Stimulated activated CD4-positive, alpha-beta T cell treated with anti-CD3 and anti-CD28 coated beads, Interleukin-15, amount 100 ng/mL, for 48 hours (primary cell): ENCODE results near the gene PAK4.
"Not testable (repeated sequence)": the region's sequence is repeated elsewhere in the genome, so short reads cannot be mapped to it uniquely, and the experiment has no call there.

ENCODE experiments used
- DNase-seq, 2 donors: peaks; one replicate each; pipeline ENCODE4 v3.0.0-alpha.2; 2020; ENCODE audit warnings: low read depth in 2 of 2

PAK4 gene

DNA sequence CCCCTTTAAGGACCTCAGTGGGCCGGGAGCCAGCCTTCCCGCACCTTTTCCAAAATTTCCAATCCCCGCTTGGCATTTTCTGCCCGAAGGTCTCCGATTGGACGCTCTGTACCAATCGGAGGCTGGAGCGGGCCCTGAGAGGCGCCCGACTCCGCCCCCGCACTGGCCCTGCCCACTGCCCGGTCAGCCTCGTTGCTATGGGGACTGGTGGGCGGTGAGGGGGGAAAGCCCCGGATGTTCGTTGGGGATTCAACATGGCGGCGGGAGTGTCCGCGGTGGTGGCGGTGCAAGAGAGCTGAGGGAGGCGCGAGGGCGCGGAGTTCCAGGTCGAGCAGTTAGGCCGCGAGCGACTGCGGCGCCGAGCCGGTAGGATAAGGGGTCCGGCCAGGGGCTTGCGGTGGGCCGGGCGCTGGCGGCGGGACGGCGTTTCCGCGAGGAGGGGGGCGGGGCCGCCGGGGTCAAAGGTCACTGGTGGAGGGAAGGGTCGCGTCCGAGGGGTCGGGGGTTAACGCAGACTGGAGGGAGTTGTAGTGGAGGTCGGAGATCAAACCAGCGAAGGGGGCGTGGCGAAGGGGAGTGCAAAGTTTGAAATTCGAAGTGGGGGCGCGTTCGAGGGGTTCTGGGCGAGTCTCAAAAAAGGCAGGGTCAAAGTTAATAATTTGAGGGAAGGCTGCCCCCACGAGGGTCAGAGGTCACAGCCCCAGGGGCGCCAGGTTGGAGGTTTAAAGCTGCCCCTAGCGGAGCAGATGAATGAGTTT, at the start of gene PAK4:
PAK4 (plus strand) TSS at position 233 of the 758 bp plus-strand sequence. CDS start 43,768 bp downstream, outside the sequence.
- peak; percentile 95 to 96 for DNase-seq

DNA sequence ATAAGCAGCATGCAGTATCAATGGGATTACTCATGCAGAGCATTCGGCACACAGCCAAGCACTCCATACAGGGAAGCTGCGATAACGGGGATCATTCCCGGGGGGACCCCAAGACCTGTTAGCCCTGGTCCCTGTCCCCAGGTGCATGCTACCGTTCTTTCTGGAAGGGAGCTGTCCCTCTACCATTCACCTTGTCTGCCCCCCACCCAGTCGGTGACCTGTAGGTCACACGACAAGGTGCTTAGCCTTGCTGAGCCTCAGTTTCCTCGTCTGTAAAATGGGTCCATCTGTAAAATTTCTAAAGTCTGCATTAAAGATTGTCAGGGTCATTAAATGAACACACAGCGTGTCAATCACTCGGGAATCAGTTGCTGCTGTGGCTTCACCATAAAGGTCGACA, 48.3 kb upstream of the PAK4 start:
- DNase-seq = no peak

DNA sequence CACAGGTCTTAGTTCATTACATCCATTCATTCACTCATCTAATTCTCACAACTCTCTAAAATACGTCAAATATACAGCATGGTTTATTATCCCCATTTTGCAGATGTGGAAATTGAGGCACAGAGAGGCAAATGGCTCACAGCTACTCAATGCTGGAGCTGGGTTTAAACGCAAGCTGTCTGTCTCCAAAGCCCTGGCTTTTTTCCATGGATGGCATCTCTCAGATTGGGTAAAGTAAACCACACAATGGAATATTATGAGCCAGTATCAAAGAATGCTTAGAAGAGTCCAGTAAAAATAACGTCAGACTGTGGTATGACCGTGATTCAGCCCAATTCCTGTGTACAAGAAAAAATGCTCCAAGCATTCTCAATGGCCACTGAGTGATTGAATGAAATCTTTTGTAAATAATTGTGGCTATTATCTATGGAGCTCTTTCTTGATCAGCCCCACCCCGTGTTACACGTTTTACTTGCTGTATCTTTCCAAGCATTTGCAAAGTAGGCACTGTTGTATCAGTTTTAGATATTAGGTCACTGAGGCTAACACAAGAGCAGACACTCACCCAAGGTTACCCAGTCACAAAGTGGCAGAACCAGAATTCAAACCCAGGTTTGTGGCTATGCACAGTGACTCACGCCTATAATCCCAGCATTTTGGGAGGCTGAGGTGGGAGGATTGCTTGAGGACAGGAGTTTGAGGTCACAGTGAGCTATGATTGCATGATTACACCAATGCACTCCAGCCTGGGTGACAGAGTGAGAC, 47.0 kb upstream of the PAK4 start:
- DNase-seq = no peak

DNA sequence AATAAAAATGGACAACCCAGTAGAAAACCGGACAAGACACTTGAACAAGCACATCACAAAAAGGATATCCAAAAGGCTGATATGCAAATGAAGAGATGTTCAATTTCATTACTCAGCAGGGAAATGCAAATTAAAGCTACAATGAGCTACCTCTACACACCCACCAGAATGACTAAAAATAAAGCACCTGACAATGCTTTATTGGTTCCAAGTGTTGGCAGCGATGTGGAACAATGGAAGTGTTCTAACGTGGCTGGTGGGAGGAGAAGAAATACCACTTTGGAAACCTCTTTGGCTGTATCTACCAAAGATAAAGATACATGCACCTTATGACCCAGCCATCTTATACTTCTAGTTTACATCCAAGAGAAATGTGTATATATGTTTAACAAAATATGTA, 45.2 kb upstream of the PAK4 start:
- DNase-seq = no peak

DNA sequence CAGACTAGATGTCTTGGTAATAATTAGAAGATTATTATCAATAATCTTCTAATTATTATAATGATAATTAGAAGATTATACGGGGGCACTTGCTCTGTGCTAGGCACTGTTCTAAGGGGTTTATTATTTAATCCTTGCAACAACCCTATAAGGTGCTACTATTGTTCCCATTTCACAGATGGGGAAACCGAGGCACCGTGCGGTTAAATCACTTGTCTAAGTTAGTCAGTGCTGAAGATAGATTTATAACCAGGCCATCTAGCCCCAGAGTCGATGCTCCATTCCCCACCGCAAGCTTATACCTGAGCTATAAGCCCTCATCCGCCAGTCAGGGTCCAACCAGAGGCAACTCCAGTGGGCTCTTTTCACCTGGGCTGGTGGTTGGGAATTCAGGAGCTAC, 43.4 kb upstream of the PAK4 start:
- no peak for DNase-seq

DNA sequence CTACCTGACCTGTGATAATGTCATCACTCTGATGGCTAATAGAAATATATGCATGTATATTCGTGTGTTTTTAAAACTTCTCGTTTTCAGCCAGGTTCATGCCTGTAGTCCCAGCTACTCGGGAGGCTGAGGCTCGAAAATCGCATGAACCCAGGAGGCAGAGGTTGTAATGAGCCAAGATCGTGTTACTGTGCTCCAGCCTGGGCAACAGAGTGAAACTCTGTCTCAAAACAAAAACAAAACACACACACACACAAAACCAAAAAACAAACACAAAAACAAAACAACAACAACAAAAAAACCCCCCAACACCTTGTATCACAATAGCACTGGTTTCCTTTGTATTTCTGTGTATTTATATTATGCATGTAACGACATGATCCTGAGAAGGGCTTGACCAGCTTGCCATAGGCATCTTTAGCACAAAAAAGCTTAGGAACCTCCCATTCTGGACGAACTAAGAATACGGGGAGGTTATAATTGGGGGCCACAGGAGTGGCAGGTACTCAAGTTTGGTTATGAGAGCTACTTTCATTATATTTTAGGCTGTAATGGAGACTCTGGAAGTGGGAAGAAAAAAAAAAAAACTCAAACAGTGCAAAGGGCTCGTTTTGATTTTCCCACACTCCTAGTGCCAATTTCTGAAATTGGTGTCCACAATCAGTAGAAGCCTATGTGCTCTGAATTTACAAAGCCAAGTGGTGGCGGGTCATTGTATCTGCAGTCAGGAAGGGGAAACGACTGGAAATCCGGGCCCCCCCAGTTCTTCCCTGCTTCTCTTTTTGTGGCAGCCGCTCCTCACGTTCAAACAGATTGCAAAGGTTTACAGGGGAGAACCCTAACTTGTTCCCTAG, 42.6 kb upstream of the PAK4 start:
- no peak for DNase-seq

DNA sequence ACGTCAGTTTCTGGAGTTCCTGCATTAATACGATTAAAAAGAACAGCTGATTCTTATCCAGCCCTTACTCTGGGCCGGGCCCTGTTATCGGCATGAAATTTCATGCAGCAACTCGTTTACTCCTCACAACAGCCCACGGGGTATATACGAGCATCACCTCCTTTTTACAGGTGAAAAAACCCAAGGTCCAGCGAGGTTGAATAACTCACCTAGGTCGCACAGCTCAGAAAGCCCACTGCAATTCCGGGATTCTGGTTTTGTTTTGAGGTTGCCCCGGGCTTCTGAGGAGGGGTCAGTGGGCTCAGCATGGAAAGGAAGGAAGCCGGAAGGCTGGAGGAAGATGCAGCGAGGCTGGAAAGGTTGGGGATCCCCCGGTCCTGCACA, 42.0 kb upstream of the PAK4 start:
- no peak for DNase-seq

DNA sequence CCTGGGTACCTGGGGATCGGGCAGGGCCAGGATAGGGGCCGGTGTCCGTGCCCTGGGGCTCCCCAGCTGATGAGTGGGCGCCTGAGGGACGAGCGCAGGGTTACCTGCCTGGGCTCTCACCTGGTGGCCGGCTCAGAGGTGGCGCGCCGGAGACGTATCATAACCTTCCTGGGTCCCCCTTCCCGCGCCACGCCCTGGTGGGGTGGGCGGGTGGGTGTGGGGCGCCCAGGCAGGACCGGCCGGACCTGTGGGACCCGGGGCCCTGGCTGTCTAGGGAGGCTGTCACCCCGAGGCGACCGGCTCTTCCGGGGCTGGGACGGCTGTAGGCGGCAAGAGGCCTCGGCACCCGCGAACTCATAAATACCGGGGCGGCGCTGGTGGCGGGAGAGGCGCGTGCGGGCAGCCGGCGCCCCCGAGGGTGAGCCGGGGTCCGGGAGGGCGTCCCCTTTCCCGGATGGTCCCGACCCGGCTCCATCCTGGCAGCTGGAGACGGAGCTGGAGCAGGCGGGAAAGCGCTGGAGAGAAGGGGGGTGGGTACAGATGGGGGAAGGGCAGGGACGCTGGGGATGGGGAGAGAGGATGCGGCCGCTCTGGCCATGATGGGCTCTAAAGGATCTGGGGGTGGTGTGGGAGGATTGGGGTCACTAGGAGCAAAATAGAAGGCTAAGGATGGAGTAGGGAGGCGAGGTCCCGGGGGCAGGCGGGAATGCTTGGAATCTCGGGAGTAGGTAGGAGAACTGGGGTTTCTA, 41.4 kb upstream of the PAK4 start, which contains the start of gene ACP7:
ACP7 (plus strand) TSS at position 386 of the 749 bp plus-strand sequence. CDS start 902 bp downstream, outside the sequence.
- peak in 1 of 2 donors; percentile 15 for DNase-seq

DNA sequence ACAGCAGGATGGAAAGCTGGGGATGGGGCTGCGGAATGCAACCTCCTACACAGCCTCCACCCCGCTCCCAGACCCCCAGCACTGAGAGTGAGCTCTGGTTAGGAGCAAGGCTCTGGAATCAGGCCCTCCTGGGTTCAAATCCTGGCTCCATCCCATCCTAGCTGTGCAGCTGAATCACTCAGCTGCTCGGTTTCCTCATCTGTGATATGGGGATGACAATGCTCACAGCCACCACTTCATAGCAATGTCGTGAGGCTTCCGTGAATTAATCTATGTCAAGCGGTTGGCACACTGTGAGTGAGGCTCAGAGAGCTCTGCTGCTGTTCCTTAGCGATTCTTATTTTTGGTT, 40.9 kb upstream of the PAK4 start:
- no peak for DNase-seq

DNA sequence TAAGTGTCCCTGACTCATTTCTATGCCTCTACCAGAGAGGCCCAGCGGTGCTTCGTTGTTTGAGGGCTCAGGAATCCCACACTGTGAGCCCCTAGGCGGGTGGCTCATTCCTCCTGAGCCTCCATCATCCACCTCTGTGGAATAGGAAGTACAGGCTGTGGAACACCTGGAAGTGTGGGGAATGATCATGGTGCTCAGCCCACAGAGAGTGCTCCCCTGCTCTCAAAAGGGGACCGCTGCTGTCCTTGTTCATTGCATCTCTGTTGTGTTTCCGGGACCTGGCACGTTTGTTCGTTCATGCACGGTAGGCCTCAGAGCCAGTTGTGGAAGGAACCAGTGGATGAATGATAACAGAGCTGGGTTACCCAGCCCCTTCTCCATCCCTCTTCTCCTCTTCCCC, 40.2 kb upstream of the PAK4 start:
- DNase-seq = no peak

DNA sequence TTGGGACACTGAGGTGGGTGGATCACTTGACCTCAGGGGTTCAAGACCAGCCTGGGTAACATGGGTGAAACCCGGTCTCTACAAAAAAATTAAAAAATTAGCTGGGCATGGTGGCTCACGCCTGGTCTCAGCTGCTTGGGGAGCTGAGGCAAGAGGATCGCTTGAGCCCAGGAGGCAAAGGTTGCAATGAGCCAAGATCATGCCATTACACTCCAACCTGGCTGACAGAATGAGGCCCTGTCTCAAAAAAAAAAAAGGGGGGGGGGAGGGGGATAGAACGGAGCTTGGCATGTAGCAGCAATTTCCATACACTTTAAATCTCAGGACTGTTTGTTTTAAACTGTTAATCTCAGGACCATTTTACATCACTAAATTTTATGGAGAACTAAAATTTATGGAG, 39.2 kb upstream of the PAK4 start:
- DNase-seq = no peak

DNA sequence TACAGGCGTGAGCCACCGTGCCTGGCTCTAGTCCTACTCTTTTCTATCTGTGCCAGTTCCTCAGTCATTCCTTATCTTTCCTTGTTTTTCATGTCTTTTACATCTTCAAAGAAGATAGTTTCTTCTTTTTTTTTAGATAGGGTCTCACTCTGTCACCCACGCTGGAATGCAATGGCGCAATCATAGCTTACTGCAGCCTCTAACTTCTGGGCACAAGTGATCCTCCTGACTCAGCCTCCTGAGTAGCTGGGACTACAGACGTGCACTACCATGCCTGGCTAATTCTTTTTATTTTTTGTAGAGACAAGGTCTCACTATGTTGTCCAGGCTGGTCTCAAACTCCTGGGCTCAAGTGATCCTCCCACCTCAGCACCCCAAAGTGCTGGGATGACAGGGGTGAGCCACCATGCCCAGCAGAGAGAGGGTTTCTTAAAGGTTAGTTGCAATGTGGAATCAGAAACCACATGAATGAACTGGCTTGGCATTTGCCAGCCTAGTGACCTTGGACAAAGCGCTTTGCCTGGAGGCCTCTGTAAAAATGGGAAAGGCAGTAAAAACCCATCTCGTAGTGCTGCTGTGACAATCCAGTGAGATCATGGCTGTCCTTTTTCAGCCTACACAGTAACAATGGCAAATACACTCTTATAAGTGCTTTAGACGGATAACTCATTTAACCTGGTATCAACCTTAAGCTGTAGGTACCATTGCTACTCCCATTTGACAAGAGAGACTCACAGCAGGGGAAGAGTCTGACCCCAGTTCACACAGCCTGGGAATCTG, 37.5 kb upstream of the PAK4 start:
- no peak for DNase-seq

DNA sequence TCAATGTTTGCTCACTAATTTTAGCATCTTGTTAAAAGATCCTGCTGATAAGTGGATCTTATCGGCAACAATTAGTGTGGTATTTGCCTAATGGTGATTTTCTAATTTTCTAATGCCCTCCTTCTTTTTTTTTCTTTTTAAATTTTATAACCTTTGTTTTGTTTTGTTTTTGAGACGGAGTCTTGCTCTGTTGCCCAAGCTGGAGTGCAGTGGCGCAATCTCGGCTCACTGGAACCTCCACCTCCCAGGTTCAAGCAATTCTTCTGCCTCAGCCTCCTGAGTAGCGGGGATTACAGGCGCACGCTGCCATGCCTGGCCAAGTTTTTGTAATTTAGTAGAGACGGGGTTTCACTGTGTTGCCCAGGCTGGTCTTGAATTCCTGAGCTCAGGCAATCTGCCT, 35.6 kb upstream of the PAK4 start:
- not testable (repeated sequence) for DNase-seq

DNA sequence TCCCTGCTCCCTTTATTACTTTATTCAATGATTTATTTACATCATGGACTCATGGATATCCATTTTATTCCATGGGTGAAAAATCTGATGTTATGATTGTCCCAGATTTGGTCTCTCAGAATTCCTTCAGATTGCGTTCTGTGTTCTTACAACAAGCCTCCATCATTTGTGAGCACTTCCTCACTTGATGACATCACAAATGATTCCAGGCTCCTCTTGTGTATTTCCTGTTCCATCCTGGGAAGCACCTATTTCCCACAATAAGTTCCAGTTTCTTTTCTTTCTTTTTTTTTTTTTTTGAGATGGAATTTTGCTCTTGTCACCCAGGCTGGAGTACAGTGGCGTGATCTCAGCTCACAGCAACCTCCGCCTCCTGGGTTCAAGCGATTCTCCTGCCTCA, 34.7 kb upstream of the PAK4 start:
- no peak for DNase-seq

DNA sequence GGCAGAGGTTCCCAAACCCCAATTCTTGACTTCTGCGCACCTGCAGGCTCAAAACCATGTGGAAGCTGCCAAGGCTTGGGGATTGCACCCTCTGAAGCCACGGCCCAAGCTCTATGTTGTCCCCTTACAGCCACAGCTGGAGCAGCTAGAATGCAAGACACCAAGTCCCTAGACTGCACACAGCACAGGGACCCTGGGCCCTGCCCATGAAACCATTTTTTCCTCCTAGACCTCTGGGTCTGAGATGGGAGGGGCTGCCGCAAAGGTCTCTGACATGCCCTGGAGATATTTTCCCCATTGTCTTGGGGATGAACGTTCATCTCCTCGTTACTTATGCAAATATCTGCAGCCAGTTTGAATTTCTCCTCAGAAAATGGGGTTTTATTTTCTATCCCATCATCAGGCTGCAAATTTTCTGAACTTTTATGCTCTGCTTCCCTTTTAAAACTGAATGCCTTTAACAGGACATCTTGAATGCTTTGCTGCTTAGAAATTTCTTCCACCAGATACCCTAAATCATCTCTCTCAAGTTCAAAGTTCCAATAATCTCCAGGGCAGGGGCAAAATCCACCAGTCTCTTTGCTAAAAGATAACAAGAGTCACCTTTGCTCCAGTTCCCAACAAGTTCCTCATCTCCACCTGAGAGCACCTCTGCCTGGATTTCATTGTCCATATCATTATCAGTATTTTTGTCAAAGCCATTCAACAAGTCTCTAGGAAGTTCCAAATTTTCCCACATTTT, 29.6 kb upstream of the PAK4 start:
- not testable (repeated sequence) for DNase-seq

DNA sequence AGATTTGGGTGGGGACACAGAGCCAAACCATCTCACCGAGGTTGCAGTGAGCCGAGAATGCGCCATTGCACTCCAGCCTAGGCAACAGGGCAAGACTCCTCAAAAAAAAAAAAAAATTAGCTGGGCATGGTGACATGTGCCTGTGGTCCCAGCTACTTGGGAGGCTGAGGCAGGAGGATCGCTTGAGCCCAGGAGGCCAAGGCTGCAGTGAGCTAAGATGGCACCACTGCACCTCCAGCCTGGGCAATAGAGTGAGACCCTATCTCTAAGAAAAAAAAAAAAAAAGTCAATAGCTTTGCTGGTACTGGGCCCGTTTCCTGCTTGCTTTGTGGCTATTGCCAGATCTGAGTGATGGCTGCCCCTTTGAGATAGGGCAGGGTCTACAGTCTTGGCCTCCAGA, 28.3 kb upstream of the PAK4 start:
- no peak for DNase-seq

DNA sequence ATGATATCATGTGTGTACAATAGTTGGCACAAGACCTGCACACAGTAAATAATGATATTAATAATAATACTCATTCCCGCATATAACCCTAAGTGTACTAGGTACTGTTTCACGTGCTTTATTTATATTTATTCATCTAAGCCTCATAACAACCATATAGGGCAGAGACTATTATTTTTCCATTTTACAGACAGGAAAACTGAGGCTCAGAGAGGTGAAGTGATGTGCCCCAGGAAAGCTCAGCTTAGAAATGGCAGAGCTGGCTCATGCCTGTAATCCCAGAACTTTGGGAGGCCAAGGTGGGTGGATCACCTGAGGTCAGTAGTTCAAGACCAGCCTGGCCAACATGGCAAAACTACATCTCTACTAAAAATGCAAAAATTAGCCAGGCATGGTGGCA, 27.9 kb upstream of the PAK4 start:
- DNase-seq = no peak

DNA sequence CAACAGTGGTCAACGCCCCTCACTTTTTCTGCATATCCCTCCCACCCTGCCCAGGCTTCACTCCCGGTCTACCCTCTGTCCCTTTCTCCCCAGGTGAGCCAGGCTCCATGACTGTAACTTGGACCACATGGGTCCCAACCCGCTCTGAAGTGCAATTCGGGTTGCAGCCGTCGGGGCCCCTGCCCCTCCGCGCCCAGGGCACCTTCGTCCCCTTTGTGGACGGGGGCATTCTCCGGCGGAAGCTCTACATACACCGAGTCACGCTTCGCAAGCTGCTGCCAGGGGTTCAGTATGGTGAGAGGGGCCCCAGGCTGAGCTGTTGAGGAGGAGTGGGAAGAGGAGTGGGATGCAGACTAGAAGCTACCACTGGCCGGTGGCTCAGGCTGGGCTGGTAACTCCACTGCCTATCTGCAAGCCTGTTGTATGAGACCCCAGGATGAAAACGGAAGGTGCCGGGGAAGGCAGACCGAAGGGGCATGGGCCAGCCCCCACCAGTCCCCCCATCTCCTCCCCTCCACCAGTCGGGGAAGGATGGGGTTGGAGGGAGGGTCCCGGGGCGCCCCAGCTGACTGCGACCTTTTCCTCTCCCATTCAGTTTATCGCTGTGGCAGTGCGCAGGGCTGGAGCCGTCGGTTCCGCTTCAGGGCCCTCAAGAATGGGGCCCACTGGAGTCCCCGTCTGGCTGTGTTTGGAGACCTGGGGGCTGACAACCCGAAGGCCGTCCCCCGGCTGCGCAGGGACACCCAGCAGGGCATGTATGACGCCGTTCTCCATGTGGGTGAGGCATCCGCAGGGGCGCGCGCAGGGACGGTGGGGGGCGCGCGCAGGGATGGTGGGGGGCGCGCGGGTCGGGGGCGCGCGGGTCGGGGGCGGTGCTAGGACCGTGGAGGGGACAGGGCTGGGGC, 27.0 kb upstream of the PAK4 start:
- DNase-seq = no peak

DNA sequence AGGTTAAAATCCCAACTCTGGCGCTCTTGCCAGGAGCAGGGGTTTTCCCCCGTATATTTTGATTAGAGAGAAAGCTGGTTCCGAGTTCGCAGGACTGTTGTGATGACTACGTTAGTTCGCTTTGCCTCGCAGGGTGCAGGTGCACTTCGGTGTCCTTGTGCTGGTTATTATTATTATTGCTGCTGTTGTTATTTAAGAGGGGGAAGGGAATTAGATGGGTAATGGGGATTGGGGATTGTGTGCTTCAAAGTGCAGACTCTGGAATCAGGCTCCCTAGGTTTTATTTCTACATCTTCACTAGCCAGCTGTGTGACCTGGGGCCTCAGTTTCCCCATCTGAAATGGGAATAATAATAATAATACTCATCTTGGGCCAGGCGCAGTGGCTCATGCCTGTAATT, 26.2 kb upstream of the PAK4 start:
- no peak for DNase-seq
